Adrenal gland (tissue), 12 donors: Measurements from ENCODE around the gene NBAS. TPM values are rescaled to one million over a fixed set of nuclear protein-coding genes. Genes with fewer than 3 reads are reported as not detected.

Experiments used
- DNase-seq, 7 donors: peaks; one replicate each; pipeline ENCODE4 v3.0.0-alpha.2; 2019 to 2020
- H3K27ac ChIP-seq, 5 donors: fragments of 200-600 bp; sonication (generic) in 4 of 5; 1 replicate in 3 of 5; 2 replicates in 2 of 5; pipeline versions ENCODE4 v1.5.1 to v1.8.0; 2016 to 2020; ENCODE audit warnings: mild to moderate bottlenecking in 1 of 5
- H3K27me3 ChIP-seq: fragments of 200-600 bp; 2 replicates; pipeline ENCODE4 v1.8.0; 2021
- H3K36me3 ChIP-seq, 2 donors: fragments of 200-600 bp; replicated peaks in 1 of 2; 1 replicate in 1 of 2; 2 replicates in 1 of 2; pipeline versions ENCODE4 v1.5.1 to v1.8.0; 2018 to 2022
- H3K4me1 ChIP-seq, 2 donors: fragments of 200-600 bp; replicated peaks in 1 of 2; 1 replicate in 1 of 2; 2 replicates in 1 of 2; pipeline versions ENCODE4 v1.5.1 to v1.8.0; 2018 to 2021
- H3K4me3 ChIP-seq, 4 donors: fragments of 200-600 bp; sonication (generic) in 3 of 4; one replicate each; pipeline ENCODE4 v1.5.1; 2016 to 2018
- H3K9me3 ChIP-seq, 3 donors: fragments of 200-600 bp; sonication (generic) in 1 of 3; replicated peaks in 1 of 3; 1 replicate in 2 of 3; 2 replicates in 1 of 3; pipeline versions ENCODE4 v1.5.1 to v1.8.0; 2016 to 2021
- POLR2A ChIP-seq, 2 donors: fragments of 450-650 bp; IDR thresholded peaks; one replicate each; pipeline ENCODE4 v1.6.1; 2017; ENCODE audit warnings: antibody characterized with exemption in 2 of 2, mild to moderate bottlenecking in 2 of 2, moderate library complexity in 1 of 2
- WGBS, 4 donors: extraction: QIAGEN DNeasy Blood & Tissue Kit in 2 of 4; methylation state at CpG; one replicate each; pipeline versions ENCODE4 v1.1.5 to v1.1.7; 2013 to 2017; 5-methylcytosine and 5-hydroxymethylcytosine counted together
- intact Hi-C, 2 donors: fragments of 100-400 bp; cut with DNase I; formaldehyde crosslinking; loops; one replicate each; pipeline versions ENCODE4 v1.14.1 to v1.15.0; 2022 to 2023
- polyA plus RNA-seq, 3 donors: library from polyadenylated mRNA; stranded (reverse); fragments of 200-250 nt in 2 of 3; fragments of 350-450 nt in 1 of 3; fragmentation: Illumina TruSeq in 1 of 3; extraction: RNeasy Lipid Tissue Mini Kit (QIAGEN cat#74804) in 1 of 3; gene quantifications; one replicate each; pipeline ENCODE4 v1.2.3, GENCODE V29; 2013 to 2014
- total RNA-seq, 9 donors: library from RNA; depleted of rRNA in 4 of 9; stranded (reverse); fragments of >200 nt in 4 of 9; fragments of 120-200 nt in 1 of 9; fragmentation: NEBNext Ultra II Directional in 1 of 9; extraction: Animal tissue kit (Norgen Biotek cat#: 25700) in 1 of 9; gene quantifications; one replicate each; pipeline versions ENCODE4 v1.1.0 to v1.2.4, GENCODE V29; 2013 to 2023
- TF ChIP-seq, protein P1 (sequence below), 6 experiments: fragments of 450-650 bp in 4 of 6; fragments of 200-600 bp in 2 of 6; sonication (generic) in 1 of 6; IDR thresholded peaks; 1 replicate in 5 of 6; 2 replicates in 1 of 6; pipeline versions ENCODE4 v1.5.1 to v1.8.0; 2016 to 2021; ENCODE audit warnings: antibody characterized with exemption in 6 of 6, mild to moderate bottlenecking in 2 of 6, moderate library complexity in 1 of 6
- donor health status: healthy with polysubstance abuse.
- donor health status: Bipolar disorder and iron deficiency.
- donor health status: DM: yes; HTN: yes; CAD: no.
- donor health status: DM: no; HTN: no; CAD: no.
- donor health status: DM: no; HTN: no; CAD: no.
- donor health status: DM: yes; HTN: yes; CAD: no.

Gene NBAS
- total and polyA plus RNA-seq, 12 donors, result 22.0 to 62.4 (median 46.2) TPM

DNA sequence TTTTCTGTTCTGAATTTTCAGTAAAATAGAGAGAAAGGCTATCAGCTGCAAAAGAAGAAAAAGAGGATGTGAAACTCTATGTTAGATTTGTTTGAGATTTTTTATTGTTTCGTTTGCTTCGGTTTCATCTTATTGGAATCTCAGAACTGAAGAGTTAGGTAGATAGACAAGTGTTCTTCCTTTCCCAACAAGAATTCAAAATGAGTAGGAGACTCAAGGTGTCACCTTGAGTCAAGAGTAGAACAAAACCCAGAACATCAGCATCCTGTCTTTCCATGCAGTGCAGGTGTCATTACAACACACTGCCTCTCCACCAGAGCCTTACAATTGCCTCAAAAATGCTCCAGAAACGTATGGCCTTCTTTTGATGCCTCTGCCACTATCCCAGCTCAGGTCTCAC is 21.1 kb downstream of the NBAS start:
- WGBS, 4 donors, result 85 to 96% (median 89%) methylated on average over 3 of the region's 3 CpGs
- H3K27ac ChIP-seq, result no peak overlapping the region
- intact Hi-C loops, result no loop called here
- H3K4me3 ChIP-seq, result no peak overlapping the region
- no peak for TF ChIP-seq POLR2A (IDR thresholded peaks at IDR 0.05)
- TF ChIP-seq, protein P1, sequence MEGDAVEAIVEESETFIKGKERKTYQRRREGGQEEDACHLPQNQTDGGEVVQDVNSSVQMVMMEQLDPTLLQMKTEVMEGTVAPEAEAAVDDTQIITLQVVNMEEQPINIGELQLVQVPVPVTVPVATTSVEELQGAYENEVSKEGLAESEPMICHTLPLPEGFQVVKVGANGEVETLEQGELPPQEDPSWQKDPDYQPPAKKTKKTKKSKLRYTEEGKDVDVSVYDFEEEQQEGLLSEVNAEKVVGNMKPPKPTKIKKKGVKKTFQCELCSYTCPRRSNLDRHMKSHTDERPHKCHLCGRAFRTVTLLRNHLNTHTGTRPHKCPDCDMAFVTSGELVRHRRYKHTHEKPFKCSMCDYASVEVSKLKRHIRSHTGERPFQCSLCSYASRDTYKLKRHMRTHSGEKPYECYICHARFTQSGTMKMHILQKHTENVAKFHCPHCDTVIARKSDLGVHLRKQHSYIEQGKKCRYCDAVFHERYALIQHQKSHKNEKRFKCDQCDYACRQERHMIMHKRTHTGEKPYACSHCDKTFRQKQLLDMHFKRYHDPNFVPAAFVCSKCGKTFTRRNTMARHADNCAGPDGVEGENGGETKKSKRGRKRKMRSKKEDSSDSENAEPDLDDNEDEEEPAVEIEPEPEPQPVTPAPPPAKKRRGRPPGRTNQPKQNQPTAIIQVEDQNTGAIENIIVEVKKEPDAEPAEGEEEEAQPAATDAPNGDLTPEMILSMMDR (IDR thresholded peaks at IDR 0.05), result no peak
- H3K36me3 ChIP-seq, result no peaks in the 10 kb centered on the region
- no peaks in the 10 kb centered on the region for H3K27me3 ChIP-seq
- DNase-seq, result no peak
- H3K4me1 ChIP-seq, result no peaks in the 10 kb centered on the region
- H3K9me3 ChIP-seq, result no peaks in the 10 kb centered on the region

DNA sequence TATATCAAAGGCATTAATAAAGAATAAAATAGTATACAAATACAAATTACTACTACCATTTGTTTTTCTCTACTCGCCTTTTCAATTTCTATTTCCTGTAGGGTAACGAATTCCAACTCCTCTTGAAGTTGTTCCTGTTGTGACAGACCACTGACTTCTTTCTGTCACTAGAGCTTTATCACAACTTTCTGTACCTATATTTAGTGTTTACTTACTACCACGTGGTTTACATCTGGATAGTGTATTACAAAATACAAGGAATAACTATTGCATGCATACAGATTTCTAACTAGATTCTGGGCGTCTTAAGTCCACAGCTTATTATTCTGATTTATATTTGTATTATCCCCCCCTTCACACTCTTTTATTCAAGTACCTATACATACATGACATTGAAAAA is 22.3 kb downstream of the NBAS start:
- H3K27ac ChIP-seq, result no peak overlapping the region
- no peaks in the 10 kb centered on the region for H3K27me3 ChIP-seq
- H3K9me3 ChIP-seq, result no peaks in the 10 kb centered on the region
- TF ChIP-seq, protein P1 (IDR thresholded peaks at IDR 0.05), result no peak
- TF ChIP-seq POLR2A (IDR thresholded peaks at IDR 0.05), result no peak
- DNase-seq, result no peak
- no peak overlapping the region for H3K4me3 ChIP-seq
- intact Hi-C loops, result no loop called here
- H3K36me3 ChIP-seq, result no peaks in the 10 kb centered on the region
- H3K4me1 ChIP-seq, result no peaks in the 10 kb centered on the region
- WGBS, 4 donors, result 84 to 88% (median 87%) methylated on average over 4 of the region's 4 CpGs

- Histone ChIP-seq H3K9me3 (no peaks in the 10 kb centered on the region), H3K36me3 (no peaks in the 10 kb centered on the region), H3K4me3 (no peak overlapping the region), H3K27me3 (no peaks in the 10 kb centered on the region), H3K27ac (no peak overlapping the region), H3K4me1 (no peaks in the 10 kb centered on the region)
- DNase-seq, result no peak
- intact Hi-C loops, result no loop called here
- TF ChIP-seq, protein P1 (IDR thresholded peaks at IDR 0.05), result no peak
- no peak for TF ChIP-seq POLR2A (IDR thresholded peaks at IDR 0.05)
- 91 to 95% (median 94%) methylated on average over 5 of the region's 5 CpGs for WGBS, 4 donors
Observed at GRCh38 chr2:15533860-15534480, 27.2 kb downstream of the NBAS start.

- Histone ChIP-seq H3K27me3 (no peaks in the 10 kb centered on the region), H3K4me3 (no peak overlapping the region), H3K9me3 (no peaks in the 10 kb centered on the region), H3K4me1 (no peaks in the 10 kb centered on the region), H3K27ac (no peak overlapping the region), H3K36me3 (no peaks in the 10 kb centered on the region)
- intact Hi-C loops, result no loop called here
- TF ChIP-seq, protein P1 (IDR thresholded peaks at IDR 0.05), result no peak
- no peak for TF ChIP-seq POLR2A (IDR thresholded peaks at IDR 0.05)
- DNase-seq, result no peak
- 90 to 97% (median 93%) methylated on average over 5 of the region's 5 CpGs for WGBS, 4 donors
Observed at GRCh38 chr2:15532996-15533395, 28.1 kb downstream of the NBAS start.
